ENCODE data around the gene TNF.
"Not testable (repeated sequence)": the region's sequence is repeated elsewhere in the genome, so short reads cannot be mapped to it uniquely, and the experiment has no call there.

TNF gene

DNA sequence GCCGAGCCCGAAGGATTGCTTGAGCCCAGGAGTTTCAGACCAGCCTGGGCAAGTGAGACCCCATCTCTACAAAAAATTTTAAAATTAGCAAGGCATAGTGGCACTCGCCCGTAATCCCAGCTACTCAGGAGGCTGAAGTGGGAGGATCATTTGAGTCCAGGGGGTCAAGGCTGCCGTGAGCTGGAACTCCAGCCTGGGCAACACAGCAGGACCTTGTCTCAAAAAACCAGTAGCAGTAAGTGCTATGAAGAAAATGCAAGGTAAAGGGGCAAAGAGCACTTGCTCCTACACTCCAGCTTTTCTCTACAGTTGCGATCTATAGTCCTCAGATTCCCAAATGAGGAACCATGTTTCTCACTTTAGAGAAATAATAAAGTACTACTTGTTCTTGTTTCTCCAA is 31.7 kb upstream of the TNF start:
- in situ Hi-C loops (cut with HindIII; ENCODE audit: low sequenced_read_pairs): loop anchor here (5.0 kb wide), 2 partner anchors 39 to 74 kb away; partner anchors contain the start of genes AIF1 and LTB

DNA sequence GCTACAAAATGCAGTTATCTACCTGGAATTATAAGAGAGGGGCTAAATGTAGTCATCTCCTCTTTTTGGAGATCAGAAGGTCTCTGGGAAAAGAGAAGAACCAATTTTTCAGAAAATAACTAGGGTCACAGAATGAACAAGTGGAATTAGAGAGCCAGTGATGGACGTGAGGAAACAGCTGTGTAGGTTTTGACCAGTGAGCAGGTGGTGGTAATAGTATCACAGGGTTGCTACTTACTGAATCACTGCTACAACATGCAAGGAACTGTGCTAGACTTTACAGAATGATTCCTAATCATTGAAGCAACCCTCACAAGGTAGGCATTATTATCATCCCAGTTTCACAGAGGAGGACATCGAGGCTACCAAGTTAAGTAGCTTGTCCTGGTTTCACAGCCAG is 30.7 kb upstream of the TNF start:
- in situ Hi-C loops (cut with HindIII; ENCODE audit: low sequenced_read_pairs): loop anchor here (5.0 kb wide), 2 partner anchors 38 to 73 kb away; partner anchors contain the start of genes AIF1 and LTB

DNA sequence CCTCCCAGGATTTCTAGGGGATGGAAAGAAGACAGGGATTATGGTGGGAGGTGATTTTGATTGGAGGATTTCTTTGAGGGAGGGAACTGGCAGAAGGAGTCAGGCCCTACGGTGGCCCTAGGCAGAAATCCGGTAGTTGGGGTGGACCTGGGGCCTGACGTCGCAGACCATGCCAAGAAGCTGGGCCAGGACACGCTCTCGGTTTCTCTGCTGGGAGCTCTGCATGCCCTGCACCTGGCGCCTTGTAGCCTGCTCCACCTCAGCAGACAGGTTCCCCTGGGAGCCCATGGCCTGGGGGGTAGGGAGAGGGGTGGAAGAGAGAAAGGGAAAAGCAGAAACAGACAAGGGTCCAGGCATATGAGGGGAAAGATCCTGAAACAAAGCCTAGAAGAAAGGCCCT is 30.1 kb upstream of the TNF start:
- in situ Hi-C loops (cut with HindIII; ENCODE audit: low sequenced_read_pairs): no loop called here

DNA sequence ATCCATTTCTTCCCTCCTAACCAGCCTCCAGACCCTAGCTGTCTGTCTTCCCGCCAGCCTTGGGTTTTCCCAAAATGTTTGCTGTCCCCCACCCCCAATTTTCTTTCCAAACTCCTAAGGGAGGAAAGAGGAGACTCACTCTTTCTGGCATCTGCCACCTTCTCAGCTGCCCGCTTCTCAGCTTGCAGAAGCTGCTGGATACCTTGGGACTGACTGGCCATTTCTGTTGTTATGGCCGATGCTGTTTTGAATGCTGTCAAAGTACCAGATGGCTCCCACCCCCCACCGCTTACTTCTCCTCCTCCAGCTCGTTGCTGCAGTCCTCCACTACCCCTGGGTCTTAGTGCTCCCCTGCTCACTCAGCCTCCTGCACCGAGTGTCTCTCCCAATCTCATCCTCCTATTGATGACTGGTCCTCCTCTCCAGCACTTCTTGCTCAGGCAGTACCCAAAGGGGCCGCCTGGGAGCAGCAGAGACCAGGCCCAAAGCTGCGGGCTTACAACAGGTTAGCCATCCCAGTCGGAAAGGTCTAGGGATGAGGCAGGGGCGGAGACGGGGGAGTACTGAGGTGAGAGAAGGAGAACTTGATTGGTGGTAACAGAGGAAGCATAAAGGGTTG is 28.9 kb upstream of the TNF start, which contains the start of gene ATP6V1G2:
Gene ATP6V1G2, minus strand, starts transcription at position 270 of the 619 bp plus-strand sequence. Its CDS starts 49 bp downstream, at position 221.
- in situ Hi-C loops (cut with HindIII; ENCODE audit: low sequenced_read_pairs): no loop called here

DNA sequence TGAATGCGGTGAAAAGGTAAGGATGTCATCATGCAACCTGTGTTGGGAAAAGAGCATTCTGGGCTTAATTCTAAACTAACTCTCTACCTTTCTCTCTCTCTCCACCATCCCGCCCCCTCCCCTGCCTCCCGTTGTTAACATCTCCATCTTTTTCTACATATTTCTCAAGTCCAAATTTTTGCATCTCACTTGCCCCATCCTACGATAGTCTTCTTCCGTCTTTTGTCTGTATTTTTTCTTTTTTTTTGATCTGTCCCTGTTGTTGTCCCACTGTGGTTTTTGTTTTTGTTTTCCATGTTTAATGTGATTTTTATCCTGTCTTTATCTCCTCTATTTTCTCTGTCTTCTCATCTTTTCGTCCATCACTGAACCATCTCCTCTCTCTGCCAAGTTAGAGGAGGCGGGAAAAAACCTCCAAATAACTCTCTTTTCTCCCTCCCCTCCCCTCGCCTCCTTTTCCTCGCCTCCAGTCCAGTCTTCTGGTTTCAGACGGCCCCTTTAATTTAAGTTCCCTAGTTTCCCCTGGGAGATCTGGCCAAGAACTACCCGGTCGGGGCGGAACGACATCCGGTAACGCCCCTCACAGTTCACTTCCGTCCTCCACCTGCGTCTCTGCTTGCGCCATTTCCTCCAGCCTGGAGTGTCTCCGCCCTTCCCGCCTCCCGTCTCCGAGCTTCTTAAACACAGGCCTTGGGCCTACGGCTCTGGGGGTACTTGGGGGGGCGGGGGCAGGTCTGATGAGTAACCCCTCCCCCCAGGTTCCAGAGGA is 28.2 kb upstream of the TNF start, which contains the start of gene NFKBIL1:
Gene NFKBIL1, plus strand, starts transcription at position 651 of the 769 bp plus-strand sequence. Its CDS starts 87 bp downstream, at position 738.
- in situ Hi-C loops (cut with HindIII; ENCODE audit: low sequenced_read_pairs): no loop called here

DNA sequence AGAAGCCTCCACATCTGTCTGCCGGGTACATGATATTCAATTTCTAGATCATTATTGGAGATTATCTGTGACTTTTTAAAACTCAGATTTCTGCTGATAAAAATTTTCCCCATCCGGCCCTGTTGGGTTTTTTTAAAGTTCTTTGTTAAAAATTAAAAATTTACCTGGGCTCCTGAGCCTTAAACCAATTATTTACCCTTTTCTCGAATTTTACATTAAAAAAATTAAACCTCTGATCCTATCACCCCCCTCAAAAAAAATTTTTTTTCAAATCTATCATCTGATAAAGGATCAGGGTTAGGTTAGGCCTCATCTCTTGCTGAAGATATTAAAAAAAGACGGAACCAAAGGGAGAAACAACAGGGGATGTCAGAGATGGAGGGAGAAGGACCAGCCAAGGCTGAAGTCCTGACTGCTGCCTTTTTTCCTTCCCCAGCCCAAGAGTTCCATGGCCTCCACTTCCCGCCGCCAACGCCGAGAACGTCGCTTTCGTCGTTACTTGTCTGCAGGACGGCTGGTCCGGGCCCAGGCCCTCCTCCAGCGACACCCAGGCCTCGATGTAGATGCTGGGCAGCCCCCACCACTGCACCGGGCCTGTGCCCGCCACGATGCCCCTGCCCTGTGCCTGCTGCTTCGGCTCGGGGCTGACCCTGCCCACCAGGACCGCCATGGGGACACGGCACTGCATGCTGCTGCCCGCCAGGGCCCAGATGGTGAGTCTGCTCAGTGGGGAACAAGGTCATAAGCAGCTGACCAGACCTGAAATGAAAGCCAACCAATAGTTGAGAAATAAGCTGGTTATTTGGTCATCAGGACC is 27.4 kb upstream of the TNF start:
- in situ Hi-C loops (cut with HindIII; ENCODE audit: low sequenced_read_pairs): no loop called here

DNA sequence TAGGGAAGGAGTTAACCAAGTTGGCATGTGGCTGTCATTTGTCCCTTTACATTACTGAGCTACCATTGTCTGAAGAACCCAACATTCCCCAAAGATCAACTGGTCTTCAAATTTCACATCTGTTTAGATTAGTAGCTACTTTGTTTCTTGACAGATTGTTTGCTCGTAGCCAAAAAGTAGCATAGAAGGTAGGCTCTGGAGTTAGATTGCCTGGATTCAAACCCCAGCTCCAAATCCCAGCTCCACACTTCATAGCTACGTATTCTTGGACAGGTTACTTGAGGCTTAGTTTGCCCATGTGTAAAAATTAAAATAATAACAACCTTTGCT is 26.9 kb upstream of the TNF start:
- in situ Hi-C loops (cut with HindIII; ENCODE audit: low sequenced_read_pairs): no loop called here

DNA sequence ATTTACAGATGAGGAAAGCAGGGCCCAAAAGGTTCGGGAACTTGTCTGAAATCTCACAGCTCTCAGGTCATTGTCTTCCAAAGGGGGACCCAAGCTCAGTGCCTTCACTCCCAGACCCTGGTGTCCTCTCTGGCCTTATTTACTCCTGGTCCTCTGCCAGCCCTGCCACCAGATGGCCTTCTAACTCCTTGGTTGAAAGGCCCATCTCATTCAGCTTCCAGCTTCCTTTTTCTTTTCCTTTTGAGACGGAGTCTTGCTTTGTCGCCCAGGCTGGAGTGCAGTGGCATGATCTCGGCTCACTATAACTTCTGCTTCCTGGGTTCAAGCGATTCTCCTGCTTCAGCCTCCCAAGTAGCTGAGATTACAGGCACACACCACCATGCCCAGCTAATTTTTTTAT is 24.0 kb upstream of the TNF start:
- in situ Hi-C loops (cut with HindIII; ENCODE audit: low sequenced_read_pairs): not testable (repeated sequence)

DNA sequence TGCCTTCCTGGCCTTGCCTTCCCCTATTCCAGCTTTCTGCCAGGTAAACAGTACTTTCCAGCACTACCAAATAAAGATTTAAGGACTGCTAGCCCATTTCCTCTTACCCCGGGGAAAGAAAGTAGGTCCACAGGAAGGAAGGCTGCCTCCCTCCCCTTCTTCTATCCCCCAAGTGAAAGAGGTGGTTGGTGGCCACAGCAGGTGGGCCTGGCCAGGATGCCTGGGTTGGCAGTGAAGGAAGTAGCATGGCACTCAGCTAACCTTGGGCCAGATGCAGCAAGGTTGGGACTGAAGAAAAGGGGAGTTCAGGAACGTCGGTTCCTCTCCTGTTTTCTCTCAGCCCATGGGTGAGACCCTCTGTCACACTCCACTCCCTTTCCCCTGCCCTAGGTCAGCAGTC is 19.1 kb upstream of the TNF start:
- in situ Hi-C loops (cut with HindIII; ENCODE audit: low sequenced_read_pairs): no loop called here

DNA sequence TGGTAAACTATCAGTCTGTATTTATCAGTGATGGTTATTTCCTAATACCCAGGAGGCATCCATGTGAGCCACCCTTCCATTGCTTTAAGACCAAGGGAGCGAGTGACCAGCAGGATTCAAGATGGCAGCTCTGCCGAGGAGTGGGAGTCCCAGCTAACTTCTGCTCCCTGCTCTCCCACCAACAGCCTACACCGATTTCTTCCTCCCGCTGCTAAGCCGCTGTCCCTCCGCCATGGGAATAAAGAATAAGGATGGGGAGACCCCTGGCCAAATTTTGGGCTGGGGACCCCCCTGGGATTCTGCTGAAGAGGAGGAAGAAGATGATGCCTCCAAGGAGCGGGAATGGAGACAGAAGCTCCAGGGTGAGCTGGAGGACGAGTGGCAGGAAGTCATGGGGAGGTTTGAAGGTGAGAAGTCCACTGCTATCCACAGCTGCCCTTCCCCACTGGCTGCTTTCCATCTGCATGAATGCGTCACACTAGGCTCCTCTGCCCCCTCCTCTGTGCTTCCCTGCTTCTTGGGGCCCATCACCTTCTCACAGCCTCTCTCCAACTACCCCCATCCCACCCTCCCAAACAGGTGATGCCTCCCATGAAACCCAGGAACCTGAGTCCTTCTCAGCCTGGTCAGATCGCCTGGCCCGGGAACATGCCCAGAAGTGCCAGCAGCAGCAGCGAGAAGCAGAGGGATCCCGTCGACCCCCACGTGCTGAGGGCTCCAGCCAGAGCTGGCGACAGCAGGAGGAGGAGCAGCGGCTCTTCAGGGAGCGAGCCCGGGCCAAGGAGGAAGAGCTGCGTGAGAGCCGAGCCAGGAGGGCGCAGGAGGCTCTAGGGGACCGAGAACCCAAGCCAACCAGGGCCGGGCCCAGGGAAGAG is 17.7 kb upstream of the TNF start:
- in situ Hi-C loops (cut with HindIII; ENCODE audit: low sequenced_read_pairs): no loop called here

DNA sequence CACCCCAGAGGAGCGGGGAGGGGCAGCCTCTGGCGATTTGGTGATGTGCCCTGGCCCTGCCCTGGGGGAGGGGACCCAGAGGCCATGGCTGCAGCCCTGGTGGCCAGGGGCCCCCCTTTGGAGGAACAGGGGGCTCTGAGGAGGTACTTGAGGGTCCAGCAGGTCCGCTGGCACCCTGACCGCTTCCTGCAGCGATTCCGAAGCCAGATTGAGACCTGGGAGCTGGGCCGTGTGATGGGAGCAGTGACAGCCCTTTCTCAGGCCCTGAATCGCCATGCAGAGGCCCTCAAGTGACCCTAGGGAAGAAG is 17.1 kb upstream of the TNF start:
- in situ Hi-C loops (cut with HindIII; ENCODE audit: low sequenced_read_pairs): no loop called here

DNA sequence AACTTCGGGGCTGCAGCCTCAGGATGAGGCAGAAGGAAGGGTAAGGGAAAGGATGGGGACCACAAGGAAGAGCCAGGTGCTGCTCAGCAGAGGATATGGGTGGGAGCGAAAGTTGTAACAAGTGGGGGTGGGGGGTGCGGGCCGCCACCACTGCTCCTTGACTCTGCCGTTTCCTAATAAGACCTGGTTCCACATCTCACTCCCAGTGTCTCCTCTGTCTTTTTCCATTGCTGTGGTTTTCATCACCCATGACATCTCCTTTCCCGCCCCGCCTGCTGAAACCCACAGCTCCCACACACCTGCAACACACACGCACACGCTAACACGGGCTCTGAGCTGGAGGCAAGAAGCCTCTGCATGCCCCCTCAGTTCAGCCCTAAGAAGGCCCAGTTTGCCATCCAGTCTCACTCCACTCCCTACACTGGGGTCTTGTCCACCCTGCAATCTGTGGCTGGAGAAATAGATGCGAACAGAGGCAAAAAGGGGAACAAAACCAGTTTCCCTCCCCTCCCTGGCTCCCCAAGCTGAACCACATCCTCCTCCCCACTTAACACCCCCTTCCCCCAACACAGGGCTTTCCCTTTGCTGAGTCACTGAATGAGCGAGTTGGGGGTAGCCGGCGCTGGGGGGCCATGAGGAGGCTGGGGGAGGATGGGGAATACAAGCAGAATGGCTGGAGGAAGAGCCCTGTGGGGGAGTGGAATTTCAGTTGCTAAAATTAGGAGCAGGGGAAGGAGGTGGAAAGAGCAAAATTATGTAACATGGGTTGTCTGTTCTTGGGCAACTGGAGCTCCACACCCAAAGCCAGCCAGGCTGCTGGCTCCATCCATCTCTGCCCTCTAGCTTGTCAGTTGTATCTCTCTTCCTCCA is 16.5 kb upstream of the TNF start:
- in situ Hi-C loops (cut with HindIII; ENCODE audit: low sequenced_read_pairs): no loop called here

DNA sequence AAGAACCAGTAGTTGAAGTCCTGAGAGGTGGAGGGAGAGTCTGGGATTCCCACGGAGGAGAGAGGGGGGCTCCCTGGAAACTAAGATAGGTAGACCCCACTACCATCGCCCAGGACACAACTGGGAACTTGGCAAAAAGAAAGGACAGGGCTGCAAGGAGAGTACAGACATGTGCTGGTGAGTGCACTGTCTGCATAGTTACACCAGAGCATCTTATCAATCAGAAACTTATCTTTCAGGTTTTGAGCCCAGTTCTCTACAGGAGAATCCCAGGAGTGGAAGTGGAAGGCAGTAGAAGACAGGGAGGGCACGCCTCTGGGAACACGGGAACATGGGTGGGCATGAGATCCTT is 15.8 kb upstream of the TNF start:
- in situ Hi-C loops (cut with HindIII; ENCODE audit: low sequenced_read_pairs): no loop called here

DNA sequence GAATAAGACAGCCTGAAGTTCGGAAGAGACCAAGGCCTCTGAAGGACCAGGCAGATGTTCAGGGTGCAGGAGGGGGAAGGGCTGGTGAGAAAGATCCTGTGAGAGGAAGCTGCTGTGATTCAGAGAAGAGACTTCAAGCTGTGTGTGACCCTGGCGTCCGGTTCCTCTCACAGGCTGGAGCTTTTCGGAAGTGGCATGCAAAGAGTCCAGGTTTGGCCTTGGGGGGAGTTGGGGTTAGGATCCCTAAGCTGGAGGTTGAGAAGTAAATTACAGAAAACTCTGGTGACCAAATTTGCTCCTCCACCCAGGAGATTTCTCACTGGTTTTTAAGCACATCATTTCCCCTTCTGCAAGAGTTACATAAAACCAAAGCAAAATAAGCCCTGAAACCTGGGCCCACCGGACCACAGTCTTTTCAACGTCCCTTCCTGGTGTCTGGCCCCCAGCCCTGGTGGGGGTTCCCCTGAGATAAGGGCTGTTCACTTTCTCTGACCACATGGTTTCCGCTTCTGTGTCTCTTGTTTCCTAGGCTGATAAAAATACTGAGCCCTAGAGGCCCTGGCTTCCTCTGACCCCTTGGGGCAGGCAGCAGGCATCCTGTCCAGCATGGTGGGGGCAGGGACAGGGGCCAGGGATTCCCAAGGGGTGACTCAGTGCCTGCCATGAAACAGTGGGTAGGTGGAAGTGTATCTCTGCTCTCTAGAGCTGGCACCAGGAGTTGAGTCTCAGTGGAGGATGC is 15.2 kb upstream of the TNF start:
- in situ Hi-C loops (cut with HindIII; ENCODE audit: low sequenced_read_pairs): no loop called here

DNA sequence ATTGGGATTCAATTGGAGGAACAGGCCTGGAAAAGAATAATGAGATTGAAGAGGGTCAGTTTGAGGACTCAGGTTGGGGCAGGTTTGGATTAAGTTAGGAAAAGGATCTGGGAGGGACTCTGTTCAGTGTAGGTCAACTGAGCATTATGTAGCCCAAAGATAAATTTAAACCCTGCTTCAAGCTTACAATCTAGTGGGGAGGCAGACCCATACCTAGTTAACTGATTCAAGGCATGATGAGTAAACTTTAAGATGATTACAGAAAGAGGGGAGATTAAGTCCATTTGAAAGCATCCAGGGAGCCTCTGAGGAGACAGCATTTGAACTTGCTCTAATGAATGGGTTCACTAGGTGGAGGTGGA is 14.7 kb upstream of the TNF start:
- in situ Hi-C loops (cut with HindIII; ENCODE audit: low sequenced_read_pairs): no loop called here

DNA sequence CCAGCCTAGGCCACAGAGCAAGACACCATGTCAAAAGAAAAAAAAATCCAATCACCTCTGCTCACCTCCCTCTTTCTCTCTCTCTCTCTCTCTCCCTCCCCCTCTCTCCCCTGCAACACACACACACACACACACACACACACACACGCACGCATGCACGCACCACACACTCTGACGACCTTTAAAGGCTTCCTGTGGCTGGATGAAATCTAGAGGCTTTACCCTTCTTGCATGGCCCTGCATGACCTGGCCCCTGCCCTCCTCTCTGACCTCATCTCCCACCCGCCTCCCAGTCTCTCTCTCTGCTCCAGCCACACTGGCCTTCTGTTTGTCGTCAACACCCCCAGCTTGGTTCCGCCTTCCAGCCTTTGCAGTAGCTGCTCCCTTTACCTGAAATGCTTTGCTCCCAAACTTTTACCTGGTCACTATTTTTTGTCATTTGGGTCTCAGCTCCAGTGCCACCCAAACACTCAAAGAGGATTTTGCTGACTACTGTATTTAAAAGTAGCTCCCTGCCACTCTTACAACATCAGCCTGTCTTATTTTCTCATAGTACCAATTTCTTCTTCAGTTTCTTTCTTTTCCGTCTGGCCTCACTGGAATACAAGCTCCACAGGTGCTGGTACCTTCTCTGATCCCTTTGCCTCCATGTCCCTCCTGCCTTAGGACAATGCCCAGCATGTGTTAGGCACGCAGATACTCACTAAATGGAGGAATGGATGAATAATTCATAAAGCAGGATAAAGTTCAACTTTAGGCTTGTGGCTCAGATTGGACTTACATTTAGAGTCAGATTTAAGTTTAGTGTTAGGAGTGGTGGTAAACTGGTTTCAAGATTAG is 7.6 kb upstream of the TNF start:
- in situ Hi-C loops (cut with HindIII; ENCODE audit: low sequenced_read_pairs): no loop called here

DNA sequence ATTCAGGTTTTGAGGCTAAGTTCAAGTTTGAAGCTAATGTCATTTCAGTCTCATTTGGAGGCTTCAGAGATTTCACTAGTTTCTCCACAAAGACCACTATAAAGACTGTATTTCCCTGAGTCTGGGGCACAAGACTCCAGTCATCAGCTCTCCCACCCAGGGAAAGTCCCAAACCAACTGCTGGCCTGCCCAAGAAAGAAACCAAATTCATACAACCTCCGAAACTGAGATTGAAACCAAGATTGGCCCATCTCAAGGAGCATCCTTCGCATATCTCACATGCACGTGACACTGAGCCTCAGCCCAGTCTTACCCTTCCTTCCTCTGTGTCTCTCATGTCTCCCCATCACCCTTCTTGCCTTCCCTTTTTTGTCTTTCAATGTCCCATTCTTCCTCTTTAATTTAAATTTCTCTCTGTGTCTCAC is 6.8 kb upstream of the TNF start:
- in situ Hi-C loops (cut with HindIII; ENCODE audit: low sequenced_read_pairs): no loop called here

DNA sequence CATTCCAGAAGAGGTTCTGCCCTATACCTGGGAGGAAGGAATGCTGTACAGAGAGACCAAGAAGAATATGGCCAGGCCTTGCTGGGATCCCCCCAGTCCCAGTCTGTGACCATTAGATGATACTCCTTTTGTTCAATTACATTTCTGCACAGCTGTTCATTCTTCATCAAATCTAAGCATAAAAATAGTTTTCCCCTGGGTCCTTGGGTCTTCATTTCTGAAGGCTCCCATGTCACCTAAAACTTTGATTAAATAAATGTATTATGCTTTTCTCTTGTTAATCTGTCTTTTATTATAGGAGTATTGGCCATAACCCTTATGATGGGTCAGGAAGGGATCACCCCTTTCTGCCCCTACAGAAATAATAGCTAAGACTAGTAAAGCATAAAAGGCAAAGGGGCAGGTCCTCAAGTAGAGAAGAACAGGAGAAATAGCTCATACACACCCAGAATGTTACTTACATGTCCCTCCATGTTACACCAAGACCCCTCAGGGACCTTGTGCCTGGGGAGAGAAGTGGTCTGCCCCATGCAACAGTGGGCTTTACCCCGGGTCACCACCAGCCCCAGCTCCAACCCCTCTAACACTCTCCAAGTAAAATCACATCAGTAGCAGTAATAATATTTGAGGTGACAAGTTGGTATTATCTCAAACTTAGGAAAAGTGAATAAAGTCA is 5.4 kb upstream of the TNF start:
- in situ Hi-C loops (cut with HindIII; ENCODE audit: low sequenced_read_pairs): no loop called here
